Sigmoid colon (tissue), 7 donors: ENCODE results near the gene CNNM2. TPM values are rescaled to one million over a fixed set of nuclear protein-coding genes. Genes with fewer than 3 reads are reported as not detected.
"Not testable (repeated sequence)": the region's sequence is repeated elsewhere in the genome, so short reads cannot be mapped to it uniquely, and the experiment has no call there.

Experiments
- DNase-seq: peaks from one replicate; pipeline ENCODE4 v3.0.0-alpha.2; 2019
- H3K27ac ChIP-seq, 4 donors: fragments of 200-600 bp; sonication (generic); one replicate each; pipeline ENCODE4 v1.5.1; 2016 to 2019; ENCODE audit warnings: mild to moderate bottlenecking in 1 of 4
- H3K27me3 ChIP-seq, 3 donors: fragments of 200-600 bp; sonication (generic); one replicate each; pipeline ENCODE4 v1.5.1; 2019; ENCODE audit warnings: mild to moderate bottlenecking in 1 of 3
- H3K36me3 ChIP-seq, 4 donors: fragments of 200-600 bp; sonication (generic); one replicate each; pipeline ENCODE4 v1.5.1; 2016 to 2019
- H3K4me1 ChIP-seq, 4 donors: fragments of 200-600 bp; sonication (generic); one replicate each; pipeline ENCODE4 v1.5.1; 2017 to 2019
- H3K4me3 ChIP-seq, 4 donors: fragments of 200-600 bp; sonication (generic); one replicate each; pipeline ENCODE4 v1.5.1; 2017 to 2019; ENCODE audit warnings: mild to moderate bottlenecking in 2 of 4, moderate library complexity in 1 of 4
- H3K9me3 ChIP-seq, 4 donors: fragments of 200-600 bp in 3 of 4; sonication (generic) in 3 of 4; one replicate each; pipeline versions ENCODE4 v1.5.1 to v1.6.1; 2013 to 2019
- EP300 ChIP-seq, 4 donors: sonication (generic); formaldehyde crosslinking; IDR thresholded peaks; one replicate each; pipeline ENCODE4 v1.6.1; 2017; ENCODE audit warnings: antibody characterized with exemption in 4 of 4
- POLR2A ChIP-seq, 2 donors: fragments of 450-650 bp; IDR thresholded peaks; one replicate each; pipeline ENCODE4 v1.6.1; 2016; ENCODE audit warnings: antibody characterized with exemption in 2 of 2, mild to moderate bottlenecking in 2 of 2, moderate library complexity in 2 of 2
- POLR2AphosphoS5 ChIP-seq, 4 donors: sonication (generic); formaldehyde crosslinking; IDR thresholded peaks; one replicate each; pipeline ENCODE4 v1.6.1; 2017; ENCODE audit warnings: antibody characterized with exemption in 4 of 4
- WGBS, 2 donors: extraction: QIAGEN DNeasy Blood & Tissue Kit; methylation state at CpG; one replicate each; pipeline ENCODE4 v1.1.7; 2013; 5-methylcytosine and 5-hydroxymethylcytosine counted together
- intact Hi-C: fragments of 100-400 bp; cut with DNase I; formaldehyde crosslinking; loops from one replicate; pipeline ENCODE4 v1.15.1; 2023
- polyA plus RNA-seq, 3 donors: library from polyadenylated mRNA; stranded (reverse); fragments of 200-250 nt; gene quantifications; one replicate each; pipeline ENCODE4 v1.2.3, GENCODE V29; 2013
- total RNA-seq, 4 donors: library from RNA; depleted of rRNA; stranded (reverse); fragments of >200 nt; gene quantifications; one replicate each; pipeline ENCODE4 v1.1.0, GENCODE V29; 2016
- TF ChIP-seq, protein P1 (sequence below), 4 experiments: fragments of 450-650 bp in 3 of 4; fragments of 200-600 bp in 1 of 4; IDR thresholded peaks; one replicate each; pipeline ENCODE4 v1.5.1; 2016 to 2019; ENCODE audit warnings: antibody characterized with exemption in 4 of 4, mild to moderate bottlenecking in 3 of 4, moderate library complexity in 2 of 4
- donor health status: healthy with polysubstance abuse.
- donor health status: Bipolar disorder and iron deficiency.
- donor health status: healthy.

Gene CNNM2
- total and polyA plus RNA-seq, 7 donors = 2.4 to 11.1 (median 5.8) TPM

DNA sequence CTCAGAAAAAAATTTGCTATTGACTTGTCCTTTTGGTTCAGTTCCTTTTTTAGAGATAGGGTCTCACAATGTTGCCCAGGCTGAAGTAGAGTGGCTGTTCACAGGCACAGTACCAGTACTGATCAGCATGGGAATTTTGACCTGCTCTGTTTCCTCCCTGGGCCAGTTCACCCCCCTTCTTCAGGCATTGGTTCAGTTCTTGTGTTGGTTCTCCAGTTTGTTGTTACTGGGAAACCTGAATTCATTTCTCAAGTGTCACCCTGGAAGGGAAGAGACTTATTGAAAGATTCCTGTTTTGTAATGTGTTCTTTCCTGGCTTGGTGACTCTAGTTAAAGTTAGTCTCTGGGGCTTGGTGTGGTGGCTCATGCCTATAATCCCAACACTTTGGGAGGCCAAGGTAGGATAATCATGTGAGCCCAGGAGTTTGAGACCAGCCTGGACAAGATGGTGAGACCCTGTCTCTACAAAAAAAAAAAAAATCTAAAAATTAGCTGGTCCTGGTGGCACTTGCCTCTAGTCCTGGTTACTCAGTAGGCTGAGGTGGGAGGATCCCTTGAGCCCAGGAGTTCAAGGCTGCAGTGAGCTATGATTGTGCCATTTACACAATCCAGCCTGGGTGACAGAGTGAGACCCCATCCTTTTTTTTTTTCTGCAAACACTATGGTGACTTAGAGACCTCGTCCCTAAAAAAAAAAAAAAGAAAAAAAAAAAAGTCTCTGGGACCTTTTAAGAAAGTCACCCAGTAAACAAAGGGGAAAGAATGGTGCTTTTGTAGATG is 52.7 kb downstream of the CNNM2 start:
- no peak for DNase-seq
- no peak overlapping the region for H3K27ac ChIP-seq
- no peaks in the 10 kb centered on the region for H3K9me3 ChIP-seq
- H3K4me3 ChIP-seq = no peak overlapping the region
- H3K27me3 ChIP-seq = no peaks in the 10 kb centered on the region
- no peaks in the 10 kb centered on the region for H3K36me3 ChIP-seq
- H3K4me1 ChIP-seq = no peaks in the 10 kb centered on the region
- intact Hi-C loops = no loop called here
- TF ChIP-seq, protein P1, sequence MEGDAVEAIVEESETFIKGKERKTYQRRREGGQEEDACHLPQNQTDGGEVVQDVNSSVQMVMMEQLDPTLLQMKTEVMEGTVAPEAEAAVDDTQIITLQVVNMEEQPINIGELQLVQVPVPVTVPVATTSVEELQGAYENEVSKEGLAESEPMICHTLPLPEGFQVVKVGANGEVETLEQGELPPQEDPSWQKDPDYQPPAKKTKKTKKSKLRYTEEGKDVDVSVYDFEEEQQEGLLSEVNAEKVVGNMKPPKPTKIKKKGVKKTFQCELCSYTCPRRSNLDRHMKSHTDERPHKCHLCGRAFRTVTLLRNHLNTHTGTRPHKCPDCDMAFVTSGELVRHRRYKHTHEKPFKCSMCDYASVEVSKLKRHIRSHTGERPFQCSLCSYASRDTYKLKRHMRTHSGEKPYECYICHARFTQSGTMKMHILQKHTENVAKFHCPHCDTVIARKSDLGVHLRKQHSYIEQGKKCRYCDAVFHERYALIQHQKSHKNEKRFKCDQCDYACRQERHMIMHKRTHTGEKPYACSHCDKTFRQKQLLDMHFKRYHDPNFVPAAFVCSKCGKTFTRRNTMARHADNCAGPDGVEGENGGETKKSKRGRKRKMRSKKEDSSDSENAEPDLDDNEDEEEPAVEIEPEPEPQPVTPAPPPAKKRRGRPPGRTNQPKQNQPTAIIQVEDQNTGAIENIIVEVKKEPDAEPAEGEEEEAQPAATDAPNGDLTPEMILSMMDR (IDR thresholded peaks at IDR 0.05) = no peak
- no peak for TF ChIP-seq POLR2A (IDR thresholded peaks at IDR 0.05)
- TF ChIP-seq POLR2AphosphoS5 (IDR thresholded peaks at IDR 0.05) = no peak
- TF ChIP-seq EP300 (IDR thresholded peaks at IDR 0.05) = no peak
- 95 to 96% methylated on average over 1 of the region's 1 CpG for WGBS, 2 donors

DNA sequence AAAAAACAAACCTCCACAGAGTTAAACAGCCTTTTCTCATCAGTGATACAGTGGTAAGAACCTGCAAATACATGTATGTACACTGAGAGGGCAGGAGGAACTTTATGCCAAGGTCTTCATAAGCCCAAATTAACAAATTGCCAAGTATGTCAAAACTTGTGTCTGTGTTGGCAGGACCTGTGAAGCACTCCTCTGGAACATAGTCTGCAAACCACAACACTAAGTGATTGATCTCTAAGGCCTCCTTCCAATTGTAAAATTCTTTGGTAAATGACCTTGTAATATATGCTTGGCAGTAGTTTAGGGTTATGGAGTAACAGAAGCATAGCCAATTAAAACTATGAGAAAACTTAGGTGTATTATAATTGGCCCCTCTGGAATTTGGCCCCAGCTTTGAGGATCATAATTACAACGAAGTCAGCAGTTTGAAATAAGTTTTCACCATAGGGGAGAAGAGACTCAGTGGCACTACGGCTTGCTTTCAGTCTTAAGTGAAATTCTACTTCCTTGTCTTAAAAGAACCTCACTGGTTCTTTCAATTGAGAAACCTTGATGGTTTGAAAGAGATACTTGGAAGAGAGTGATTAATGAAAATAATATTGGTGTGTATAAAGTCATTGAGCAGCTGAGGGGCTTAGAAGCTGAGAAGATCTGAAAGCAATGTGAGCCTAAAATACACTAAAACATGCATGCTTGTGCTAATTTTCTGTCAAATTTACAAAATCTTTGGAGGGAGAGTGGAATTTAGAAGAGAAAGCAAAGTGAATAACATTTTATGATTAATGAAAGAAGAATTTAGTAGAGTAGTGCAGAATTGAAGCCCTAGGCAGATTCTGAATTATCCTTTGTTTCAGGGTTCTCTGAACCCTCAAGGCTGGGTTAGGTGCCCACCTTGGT is 57.6 kb downstream of the CNNM2 start:
- Histone ChIP-seq H3K27ac (no peak overlapping the region), H3K4me3 (no peak overlapping the region), H3K36me3 (no peaks in the 10 kb centered on the region), H3K27me3 (no peaks in the 10 kb centered on the region), H3K4me1 (peaks cover 0 to 4% (median 0%) of the 10 kb centered on the region in 4 donors), H3K9me3 (no peaks in the 10 kb centered on the region)
- WGBS, 2 donors = 20 to 55% methylated on average over 2 of the region's 2 CpGs
- DNase-seq = no peak
- TF ChIP-seq EP300 (IDR thresholded peaks at IDR 0.05) = no peak
- no peak for TF ChIP-seq POLR2AphosphoS5 (IDR thresholded peaks at IDR 0.05)
- no peak for TF ChIP-seq POLR2A (IDR thresholded peaks at IDR 0.05)
- TF ChIP-seq, protein P1 (IDR thresholded peaks at IDR 0.05) = no peak
- intact Hi-C loops = no loop called here

DNA sequence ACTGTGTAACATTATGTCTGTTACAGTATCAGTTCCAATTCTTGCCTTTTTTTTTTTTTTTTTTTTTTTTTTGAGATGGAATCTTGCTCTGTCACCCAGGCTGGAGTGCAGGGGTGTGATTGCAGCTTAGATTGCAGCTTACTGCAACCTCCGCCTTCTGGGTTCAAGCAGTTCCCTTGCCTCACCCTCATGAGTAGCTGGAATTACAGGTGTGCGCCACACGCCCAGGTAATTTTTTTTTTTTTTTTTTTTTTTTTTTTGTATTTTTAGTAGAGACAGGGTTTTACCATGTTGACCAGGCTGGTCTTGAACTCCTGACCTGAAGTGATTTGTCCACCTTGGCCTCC is 58.3 kb downstream of the CNNM2 start:
- intact Hi-C loops, DNase-seq, H3K36me3 ChIP-seq, H3K4me3 ChIP-seq, H3K27me3 ChIP-seq, H3K9me3 ChIP-seq, H3K27ac ChIP-seq, H3K4me1 ChIP-seq: not testable (repeated sequence)
- WGBS, 2 donors = 20 to 77% methylated on average over 3 of the region's 3 CpGs

DNA sequence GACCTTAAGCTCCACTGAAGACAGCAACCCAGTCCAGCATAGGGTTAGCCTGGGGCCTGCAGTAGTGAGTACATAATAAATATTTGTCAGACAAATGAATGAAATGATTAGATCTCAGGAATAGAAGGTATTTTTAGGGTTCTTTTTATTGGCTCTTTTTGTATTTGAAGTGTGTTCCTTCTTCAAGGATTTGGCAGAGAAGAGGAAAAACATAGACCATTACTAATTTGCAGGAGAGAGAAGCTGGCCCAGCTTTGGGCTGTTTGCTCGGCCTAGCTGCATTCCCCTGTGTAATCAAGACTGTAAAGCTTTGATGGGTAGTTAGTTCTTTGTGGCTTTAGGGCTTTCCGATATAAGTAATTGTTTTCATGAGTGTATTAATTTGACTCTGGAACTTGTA is 64.2 kb downstream of the CNNM2 start:
- Histone ChIP-seq H3K4me3 (no peak overlapping the region), H3K27ac (no peak overlapping the region), H3K27me3 (no peaks in the 10 kb centered on the region), H3K9me3 (no peaks in the 10 kb centered on the region), H3K4me1 (no peaks in the 10 kb centered on the region), H3K36me3 (no peaks in the 10 kb centered on the region)
- intact Hi-C loops = no loop called here
- TF ChIP-seq EP300 (IDR thresholded peaks at IDR 0.05) (no peak), POLR2AphosphoS5 (IDR thresholded peaks at IDR 0.05) (no peak), POLR2A (IDR thresholded peaks at IDR 0.05) (no peak)
- TF ChIP-seq, protein P1 (IDR thresholded peaks at IDR 0.05) = no peak
- WGBS, 2 donors = 81 to 82% methylated on average over 2 of the region's 2 CpGs
- DNase-seq = no peak

DNA sequence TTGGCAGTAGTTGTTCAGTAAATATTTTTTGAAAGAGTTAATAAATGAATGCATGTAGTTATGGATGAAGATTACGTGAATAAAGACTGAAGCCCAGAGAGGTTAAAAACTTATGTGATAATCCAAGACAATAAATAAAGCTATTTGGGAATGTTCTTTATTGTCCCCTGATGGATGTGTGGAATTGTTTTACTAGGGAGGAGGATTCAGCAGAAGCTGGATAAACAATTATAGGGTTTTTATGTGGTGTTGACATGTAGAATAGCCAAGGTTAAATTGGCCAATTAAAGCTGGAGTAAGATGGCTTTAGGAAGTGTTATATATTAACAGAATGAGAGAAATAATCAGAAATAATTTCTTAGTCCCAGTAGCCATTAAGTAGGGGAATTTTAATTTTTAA is 66.0 kb downstream of the CNNM2 start:
- Histone ChIP-seq H3K27ac (no peak overlapping the region), H3K27me3 (no peaks in the 10 kb centered on the region), H3K4me1 (peaks cover 0 to 7% (median 0%) of the 10 kb centered on the region in 4 donors), H3K4me3 (no peak overlapping the region), H3K9me3 (no peaks in the 10 kb centered on the region), H3K36me3 (no peaks in the 10 kb centered on the region)
- TF ChIP-seq POLR2AphosphoS5 (IDR thresholded peaks at IDR 0.05) (no peak), EP300 (IDR thresholded peaks at IDR 0.05) (no peak), POLR2A (IDR thresholded peaks at IDR 0.05) (no peak)
- TF ChIP-seq, protein P1 (IDR thresholded peaks at IDR 0.05) = no peak
- WGBS, 2 donors = 11 to 64% methylated on average over 1 of the region's 1 CpG
- intact Hi-C loops = no loop called here
- DNase-seq = no peak
